Activated T-cell treated with anti-CD3 and anti-CD28 coated beads, Interleukin-2, amount 50 U/mL, for 48 hours (primary cell): Measurements from ENCODE around the gene SYT1.

Source experiments
- DNase-seq, 2 experiments: peaks; one replicate each; pipeline ENCODE4 v3.0.0-alpha.2; 2020

Gene SYT1

GRCh38 chr12:79236920-79237319 lies 372.3 kb downstream of the SYT1 start:
- DNase-seq, result no peak

- no peak for DNase-seq
Measured at GRCh38 chr12:79238246-79238645, 373.7 kb downstream of the SYT1 start.

DNA sequence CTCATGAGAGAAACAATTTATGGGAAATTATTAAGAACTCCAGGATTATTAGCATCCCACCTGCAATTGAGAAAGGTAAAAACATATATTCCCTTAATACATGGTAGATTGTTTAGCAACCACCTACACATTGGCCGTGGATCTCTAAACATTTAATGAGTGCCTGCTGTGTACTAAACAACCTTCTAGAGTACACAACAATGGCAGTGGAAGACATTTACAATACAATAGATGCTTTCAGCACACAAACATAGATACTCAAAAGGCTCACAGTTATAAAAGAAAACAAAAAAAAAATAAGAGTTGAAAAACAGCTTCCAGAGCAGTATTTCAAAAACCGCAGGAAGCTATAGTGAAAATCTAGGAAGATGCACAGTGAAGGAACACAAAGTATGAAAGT lies 382.9 kb downstream of the SYT1 start:
- DNase-seq, result no peak

GRCh38 chr12:79250186-79250585 lies 385.6 kb downstream of the SYT1 start:
- DNase-seq, result no peak

GRCh38 chr12:79250960-79251755 lies 386.6 kb downstream of the SYT1 start:
- no peak for DNase-seq

DNA sequence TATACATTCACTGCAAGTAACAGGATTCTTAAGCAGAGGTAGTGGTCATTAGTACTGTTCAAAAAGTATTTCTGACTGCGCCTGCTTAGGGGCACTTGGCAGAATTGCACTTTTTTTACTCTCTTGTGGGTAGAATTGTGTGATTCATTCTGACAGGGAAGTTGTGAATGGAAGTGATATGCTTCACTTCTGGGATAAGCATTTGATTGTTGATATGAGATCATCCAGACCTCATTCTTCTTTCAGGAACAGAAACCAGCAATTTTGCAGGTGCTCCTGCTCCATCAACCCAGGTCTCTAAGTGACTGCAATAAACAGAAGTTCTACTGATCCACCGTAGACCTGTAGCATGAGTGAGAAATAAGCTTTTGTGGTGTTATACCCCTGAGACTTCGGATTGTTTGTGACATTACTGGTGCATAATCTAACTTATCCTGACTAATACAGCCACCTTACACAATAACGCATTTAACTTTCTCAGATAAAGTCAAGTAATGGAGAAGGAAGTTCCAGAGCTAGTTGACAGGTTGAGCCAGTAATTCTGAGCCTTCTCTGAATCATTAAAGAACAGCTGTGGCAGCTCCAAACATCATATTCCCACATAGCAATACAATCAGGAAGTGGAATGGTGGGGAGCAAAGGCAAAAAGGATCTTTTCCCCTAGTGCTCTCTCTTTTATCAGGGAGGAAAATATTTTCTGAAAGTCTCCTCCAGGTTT lies 387.9 kb downstream of the SYT1 start:
- no peak for DNase-seq

DNA sequence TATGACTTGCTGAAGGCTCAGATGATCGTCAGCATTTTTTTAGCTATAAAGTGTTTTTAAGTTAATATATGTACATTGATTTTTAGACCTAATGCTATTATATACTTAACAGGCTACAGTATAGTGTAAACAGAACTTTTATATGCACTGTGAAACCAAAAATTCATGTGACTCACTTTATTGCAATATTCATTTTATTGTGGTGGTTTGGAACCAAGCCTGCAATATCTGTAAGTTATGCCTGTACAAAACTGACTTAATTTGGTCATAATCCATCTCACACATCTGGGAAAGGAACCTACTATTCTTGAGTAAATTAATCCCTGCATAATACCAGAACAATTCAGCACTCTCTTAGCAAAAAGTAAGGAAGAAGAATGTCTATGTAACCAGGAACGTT lies 390.7 kb downstream of the SYT1 start:
- DNase-seq, result no peak

DNA sequence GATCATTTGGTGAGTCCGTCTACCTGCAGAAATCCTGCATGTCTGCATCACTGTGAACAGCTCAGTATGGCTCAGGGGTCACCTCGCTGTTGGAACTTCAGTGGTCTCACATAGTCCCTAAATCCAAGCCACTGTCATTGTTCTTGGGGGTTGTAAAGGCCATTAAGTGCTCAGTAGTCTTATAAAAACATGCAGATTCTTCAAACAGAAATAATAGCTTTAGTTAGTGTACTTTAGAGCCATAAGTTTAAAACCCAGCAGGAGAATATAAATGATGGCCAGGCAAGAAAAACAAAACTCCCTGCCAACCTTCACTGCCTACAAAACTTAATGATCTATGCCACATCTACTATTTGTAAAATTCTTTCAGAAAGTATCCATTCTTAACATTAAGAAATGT lies 396.3 kb downstream of the SYT1 start:
- DNase-seq, result no peak

- no peak for DNase-seq
Measured at GRCh38 chr12:79262938-79263337, 398.4 kb downstream of the SYT1 start.

GRCh38 chr12:79266343-79267144 lies 402.0 kb downstream of the SYT1 start:
- DNase-seq, result no peak

DNA sequence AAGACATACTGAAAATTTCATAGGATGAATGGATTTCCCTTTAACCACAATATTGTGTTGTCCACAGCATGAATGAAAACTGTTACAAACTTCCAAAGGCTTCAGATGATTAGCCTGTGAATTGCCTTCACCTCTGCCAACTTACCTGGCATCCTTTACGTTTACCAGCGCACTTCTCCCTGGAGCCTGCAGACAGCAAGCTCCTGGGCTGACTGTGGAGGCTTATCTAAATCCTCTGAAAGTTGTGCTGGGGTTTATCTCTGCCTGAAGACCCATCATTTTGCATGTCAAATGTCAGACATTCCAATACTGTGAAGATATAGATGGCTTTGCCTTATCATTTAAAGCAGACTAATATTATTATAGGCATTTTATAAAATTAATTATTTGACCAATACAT lies 403.0 kb downstream of the SYT1 start:
- no peak for DNase-seq

- DNase-seq, result no peak
Measured at GRCh38 chr12:79274501-79275064, 410.0 kb downstream of the SYT1 start.

DNA sequence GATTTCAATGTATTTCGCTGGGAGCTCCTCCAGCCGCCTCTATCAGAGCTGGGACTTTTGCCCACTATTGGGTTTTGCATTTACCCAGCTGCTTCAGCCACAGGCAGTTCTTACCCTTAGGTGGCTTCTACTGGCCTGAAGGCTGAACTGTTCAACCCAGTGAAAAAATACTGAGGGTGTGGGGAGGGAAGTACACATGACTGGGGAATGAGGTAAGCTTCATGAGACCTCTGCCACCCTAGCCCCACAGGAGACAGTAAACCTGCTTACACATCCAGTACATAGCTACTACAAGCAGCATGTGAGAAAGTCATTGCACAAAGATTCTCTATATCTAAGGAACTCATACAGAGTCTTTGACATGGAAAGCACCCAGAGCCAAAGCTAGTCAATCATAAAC lies 411.1 kb downstream of the SYT1 start:
- DNase-seq, result no peak

GRCh38 chr12:79283364-79283763 lies 418.8 kb downstream of the SYT1 start:
- no peak for DNase-seq

GRCh38 chr12:79288911-79289310 lies 424.3 kb downstream of the SYT1 start:
- DNase-seq, result no peak

- no peak for DNase-seq
Measured at GRCh38 chr12:79291711-79292110, 427.1 kb downstream of the SYT1 start.

DNA sequence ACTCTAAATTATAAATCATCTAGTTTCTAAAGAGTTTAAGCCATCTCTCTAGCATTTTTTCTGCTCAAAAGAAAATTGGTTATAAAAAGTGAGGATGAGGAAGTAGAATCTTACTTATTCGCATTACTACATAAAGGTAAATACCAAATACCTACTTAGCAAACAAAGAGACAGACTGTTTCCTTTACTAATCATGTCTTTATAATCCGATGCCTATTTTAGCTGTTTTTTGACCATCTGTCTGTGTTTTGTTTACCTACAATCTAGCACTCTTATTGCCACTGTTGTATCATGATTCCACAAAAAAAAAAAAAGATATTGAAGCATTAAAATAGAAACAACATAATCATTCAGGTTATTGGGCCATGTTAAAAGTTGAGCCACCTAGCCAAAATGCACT lies 430.0 kb downstream of the SYT1 start:
- DNase-seq, result no peak

DNA sequence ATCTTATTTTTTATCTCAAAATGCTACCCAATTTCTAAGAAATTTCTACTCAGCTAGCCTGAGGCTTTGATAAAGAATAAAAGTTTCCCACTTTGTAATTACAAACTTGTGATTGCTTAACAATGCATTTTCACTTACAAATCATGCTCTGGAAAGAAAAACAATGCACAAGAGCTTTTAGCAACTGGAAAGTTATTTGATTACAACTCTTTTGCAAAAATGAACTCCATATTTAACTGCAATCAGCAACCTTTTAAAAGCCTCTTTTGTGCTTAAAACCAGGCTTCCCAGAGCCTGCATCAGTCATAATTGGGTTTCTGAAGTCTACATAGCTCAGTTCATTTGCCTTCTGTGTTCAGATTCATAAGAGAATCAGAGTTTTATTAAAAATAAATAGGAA lies 431.0 kb downstream of the SYT1 start:
- DNase-seq, result no peak

GRCh38 chr12:79296133-79296532 lies 431.6 kb downstream of the SYT1 start:
- DNase-seq, result no peak

GRCh38 chr12:79296871-79297270 lies 432.3 kb downstream of the SYT1 start:
- no peak for DNase-seq

GRCh38 chr12:79298506-79298905 lies 433.9 kb downstream of the SYT1 start:
- no peak for DNase-seq

GRCh38 chr12:79299447-79300198 lies 435.0 kb downstream of the SYT1 start:
- DNase-seq, result no peak

- no peak for DNase-seq
Measured at GRCh38 chr12:79300199-79300568, 435.6 kb downstream of the SYT1 start.
